Activated T-helper 1 cell treated with Interleukin-2 at 50 U/mL for 16 hours (primary cell): ENCODE results near the gene NFU1.
"Not testable (repeated sequence)": the region's sequence is repeated elsewhere in the genome, so short reads cannot be mapped to it uniquely, and the experiment has no call there.

Experiments
- DNase-seq: peaks from one replicate; pipeline ENCODE4 v3.0.0-alpha.2; 2020; ENCODE audit warnings: low read depth

The NFU1 gene

GRCh38 chr2:69387770-69388481 is 49.3 kb downstream of the NFU1 start:
- DNase-seq: no peak

- DNase-seq: peak; percentile 90
Measured at GRCh38 chr2:69386789-69387734, 50.2 kb downstream of the NFU1 start, which contains the start of gene GFPT1. Gene GFPT1 (minus strand): TSS chr2:69387227. CDS start chr2:69387071, 156 bp downstream.

- DNase-seq: no peak
Measured at GRCh38 chr2:69386360-69386759, 50.9 kb downstream of the NFU1 start.

GRCh38 chr2:69385443-69386151 is 51.6 kb downstream of the NFU1 start:
- DNase-seq: no peak

- DNase-seq: no peak
Measured at GRCh38 chr2:69384618-69385081, 52.6 kb downstream of the NFU1 start.

- DNase-seq: no peak
Measured at GRCh38 chr2:69383176-69383812, 53.9 kb downstream of the NFU1 start.

- no peak for DNase-seq
Measured at GRCh38 chr2:69382547-69382946, 54.7 kb downstream of the NFU1 start.

GRCh38 chr2:69381337-69381737 is 55.9 kb downstream of the NFU1 start:
- no peak for DNase-seq

- no peak for DNase-seq
Measured at GRCh38 chr2:69380072-69380917, 56.9 kb downstream of the NFU1 start.

GRCh38 chr2:69376403-69376802 is 60.8 kb downstream of the NFU1 start:
- DNase-seq: no peak

GRCh38 chr2:69375494-69376353 is 61.5 kb downstream of the NFU1 start:
- DNase-seq: no peak

GRCh38 chr2:69372767-69373166 is 64.5 kb downstream of the NFU1 start:
- no peak for DNase-seq

- DNase-seq: no peak
Measured at GRCh38 chr2:69369802-69370201, 67.4 kb downstream of the NFU1 start.

- DNase-seq: no peak
Measured at GRCh38 chr2:69368588-69368987, 68.6 kb downstream of the NFU1 start.

GRCh38 chr2:69359371-69359770 is 77.9 kb downstream of the NFU1 start:
- DNase-seq: no peak

GRCh38 chr2:69358914-69359313 is 78.3 kb downstream of the NFU1 start:
- no peak for DNase-seq

GRCh38 chr2:69356471-69356870 is 80.8 kb downstream of the NFU1 start:
- no peak for DNase-seq

- not testable (repeated sequence) for DNase-seq
Measured at GRCh38 chr2:69354976-69355375, 82.3 kb downstream of the NFU1 start.

GRCh38 chr2:69353360-69353759 is 83.9 kb downstream of the NFU1 start:
- DNase-seq: no peak

GRCh38 chr2:69348781-69349180 is 88.5 kb downstream of the NFU1 start:
- no peak for DNase-seq
